Heart left ventricle (tissue), 16 donors: ENCODE results near the gene VPS37B. TPM values are rescaled to one million over a fixed set of nuclear protein-coding genes. Genes with fewer than 3 reads are reported as not detected.

ENCODE experiments used
- ATAC-seq, 4 donors: fragments of 200-7000 bp; cut with Tn5 transposase; one replicate each; pipeline ENCODE4 v1.9.1; 2020 to 2022; ENCODE audit warnings: moderate library complexity in 4 of 4, mild to moderate bottlenecking in 3 of 4, moderate number of reproducible peaks in 1 of 4
- DNase-seq, 5 donors: peaks; one replicate each; pipeline ENCODE4 v3.0.0-alpha.2; 2020
- H3K27ac ChIP-seq, 12 donors: fragments of 200-600 bp; sonication (generic) in 4 of 12; one replicate each; pipeline versions ENCODE4 v1.5.0 to v1.8.0; 2016 to 2022; ENCODE audit warnings: mild to moderate bottlenecking in 2 of 12
- H3K27me3 ChIP-seq, 9 donors: fragments of 200-600 bp; sonication (generic) in 2 of 9; one replicate each; pipeline versions ENCODE4 v1.5.1 to v1.8.0; 2016 to 2022; ENCODE audit warnings: mild to moderate bottlenecking in 3 of 9
- H3K36me3 ChIP-seq, 9 donors: fragments of 200-600 bp; sonication (generic) in 2 of 9; one replicate each; pipeline versions ENCODE4 v1.5.0 to v1.8.0; 2018 to 2022; ENCODE audit warnings: mild to moderate bottlenecking in 2 of 9
- H3K4me1 ChIP-seq, 12 donors: fragments of 200-600 bp; sonication (generic) in 4 of 12; one replicate each; pipeline versions ENCODE4 v1.5.0 to v1.8.0; 2016 to 2022; ENCODE audit warnings: mild to moderate bottlenecking in 3 of 12
- H3K4me3 ChIP-seq, 12 donors: fragments of 200-600 bp; sonication (generic) in 4 of 12; one replicate each; pipeline versions ENCODE4 v1.5.0 to v1.8.0; 2017 to 2022; ENCODE audit warnings: mild to moderate bottlenecking in 9 of 12, moderate library complexity in 4 of 12
- H3K9me3 ChIP-seq, 12 donors: fragments of 200-600 bp; sonication (generic) in 4 of 12; one replicate each; pipeline versions ENCODE4 v1.5.0 to v1.8.0; 2016 to 2022; ENCODE audit warnings: mild to moderate bottlenecking in 1 of 12
- CTCF ChIP-seq, 12 donors: fragments of 200-600 bp; sonication (generic) in 4 of 12; IDR thresholded peaks; one replicate each; pipeline versions ENCODE4 v1.5.0 to v1.8.0; 2018 to 2022; ENCODE audit warnings: antibody characterized with exemption in 12 of 12, mild to moderate bottlenecking in 5 of 12
- POLR2A ChIP-seq, 2 donors: fragments of 450-650 bp; IDR thresholded peaks; one replicate each; pipeline ENCODE4 v1.6.1; 2017; ENCODE audit warnings: antibody characterized with exemption in 2 of 2, mild to moderate bottlenecking in 2 of 2, moderate library complexity in 2 of 2
- WGBS, 4 donors: extraction: QIAGEN DNeasy Blood & Tissue Kit in 2 of 4; methylation state at CpG; one replicate each; pipeline versions ENCODE4 v1.1.5 to v1.1.7; 2013 to 2018; 5-methylcytosine and 5-hydroxymethylcytosine counted together
- intact Hi-C, 10 donors: fragments of 100-400 bp; cut with DNase I; formaldehyde crosslinking; loops; one replicate each; pipeline versions ENCODE4 v1.11.1 to v1.14.2; 2022
- polyA plus RNA-seq, 2 donors: library from polyadenylated mRNA; stranded (reverse); fragments of 200-250 nt; gene quantifications; one replicate each; pipeline ENCODE4 v1.2.3, GENCODE V29; 2013
- total RNA-seq, 9 donors: library from RNA; depleted of rRNA in 2 of 9; stranded (reverse); fragments of >200 nt in 2 of 9; fragmentation: NEBNext Ultra II Directional in 3 of 9; extraction: Animal tissue kit (Norgen Biotek cat#: 25700) in 3 of 9; gene quantifications; one replicate each; pipeline versions ENCODE4 v1.1.0 to v1.2.4, GENCODE V29; 2016 to 2023
- donor health status: ischemic (EF 13 %, LVEDD 7.1; RV severe dilation, severe dysfunction).
- donor health status: healthy with polysubstance abuse.
- donor health status: DM: no; HTN: yes; CAD: no.
- donor health status: DM: no; HTN: no; CAD: no.
- donor health status: ischemic (EF 25% LVEDD 6.9; RV normal size, moderate dysfunction).
- donor health status: ischemic (EF 25% LVEDD 5.7; RV mildly dilated, moderate dysfunction).
- donor health status: healthy.
- donor health status: DM: yes; HTN: yes; CAD: no.
- donor health status: ischemic (EF 35%, LVEDD 5.7; RV mildly dilated, moderate dysfunction).
- donor health status: nonischemic (EF 11% LVEDD 7.7; RV severe dilation, severe dysfunction).
- donor health status: DM: yes; HTN: yes; CAD: no.
- donor health status: PGD.
- donor health status: ischemic (EF 29% LVEDD 5.4; RV normal size, mild dysfunction).
- donor health status: nonischemic (EF 23%, LVEDD 6.1; RV moderate dilation, normal function).

The VPS37B gene
- total and polyA plus RNA-seq, 11 donors = 14.5 to 51.2 (median 21.7) TPM

DNA sequence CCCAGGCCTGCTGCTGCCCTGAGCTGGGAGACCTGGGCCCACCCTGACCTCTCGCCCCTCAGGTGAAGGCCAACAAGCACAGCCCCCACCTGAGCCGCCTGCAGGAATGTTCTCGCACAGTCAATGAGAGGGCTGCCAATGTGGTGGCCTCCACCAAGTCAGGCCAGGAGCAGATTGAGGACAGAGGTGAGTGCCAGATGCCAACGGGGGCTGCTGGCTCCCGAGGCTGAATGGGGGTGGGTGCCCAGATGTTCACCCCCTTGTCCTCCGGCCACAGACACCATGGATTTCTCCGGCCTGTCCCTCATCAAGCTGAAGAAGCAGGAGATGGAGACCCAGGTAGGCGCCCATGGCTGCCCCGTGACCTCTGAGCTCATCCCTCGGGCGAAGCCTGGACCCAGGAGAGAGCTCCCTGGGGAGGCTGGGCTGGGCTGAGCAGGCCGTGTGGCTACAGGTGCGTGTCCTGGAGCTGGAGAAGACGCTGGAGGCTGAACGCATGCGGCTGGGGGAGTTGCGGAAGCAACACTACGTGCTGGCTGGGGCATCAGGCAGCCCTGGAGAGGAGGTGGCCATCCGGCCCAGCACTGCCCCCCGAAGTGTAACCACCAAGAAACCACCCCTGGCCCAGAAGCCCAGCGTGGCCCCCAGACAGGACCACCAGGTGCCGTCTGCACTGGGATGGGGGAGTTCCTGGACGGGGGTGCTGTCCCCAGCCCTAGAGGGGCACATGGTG is 34.9 kb downstream of the VPS37B start:
- Histone ChIP-seq H3K36me3 (peaks cover 0 to 29% (median 9%) of the 10 kb centered on the region in 9 donors), H3K9me3 (no peaks in the 10 kb centered on the region), H3K27ac (peak overlapping the region in 8 of 12 donors; percentile 21 to 72 (median 57)), H3K27me3 (no peaks in the 10 kb centered on the region), H3K4me1 (peaks cover 0 to 53% (median 30%) of the 10 kb centered on the region in 12 donors), H3K4me3 (no peak overlapping the region)
- peak in 2 of 5 donors; percentile 22 to 63 for DNase-seq
- 81 to 89% (median 86%) methylated on average over 15 to 23 of the region's 23 CpGs for WGBS, 4 donors
- TF ChIP-seq CTCF (IDR thresholded peaks at IDR 0.05) (no peak), POLR2A (IDR thresholded peaks at IDR 0.05) (no peak)
- ATAC-seq = no peak
- intact Hi-C loops = loop anchor here (1.0 to 10.0 kb wide), 8 partner anchors 36 to 376 kb away; partner anchors contain the start of genes MPHOSPH9 (in 2 of the 10), MTRFR (in 2 of the 10) and VPS37B (in 2 of the 10)

- Histone ChIP-seq H3K27ac (peak overlapping the region in 9 of 12 donors; percentile 21 to 72 (median 49)), H3K36me3 (peaks cover 0 to 31% (median 13%) of the 10 kb centered on the region in 9 donors), H3K9me3 (no peaks in the 10 kb centered on the region), H3K4me1 (peaks cover 0 to 46% (median 24%) of the 10 kb centered on the region in 12 donors), H3K27me3 (no peaks in the 10 kb centered on the region), H3K4me3 (no peak overlapping the region)
- TF ChIP-seq CTCF (IDR thresholded peaks at IDR 0.05) (peak; percentile 83 to 95 (median 88)), POLR2A (IDR thresholded peaks at IDR 0.05) (no peak)
- WGBS, 4 donors = 32 to 62% (median 35%) methylated on average over 9 to 28 of the region's 28 CpGs
- peak; percentile 85 to 92 (median 87) for DNase-seq
- ATAC-seq = peak; percentile 56 to 80 (median 72)
- intact Hi-C loops = loop anchor here (1.0 to 10.0 kb wide), 7 partner anchors 37 to 377 kb away; partner anchors contain the start of genes MPHOSPH9 (in 2 of the 10), MTRFR (in 2 of the 10) and VPS37B (in 2 of the 10)
Measured at GRCh38 chr12:122860040-122860853, 35.7 kb downstream of the VPS37B start.

GRCh38 chr12:122859303-122860039 is 36.5 kb downstream of the VPS37B start:
- no peak for ATAC-seq
- peak overlapping the region in 3 of 12 donors; percentile 24 to 72 (median 68) for H3K27ac ChIP-seq
- WGBS, 4 donors = 84 to 90% (median 84%) methylated on average over 22 to 26 of the region's 26 CpGs
- TF ChIP-seq CTCF (IDR thresholded peaks at IDR 0.05) (no peak), POLR2A (IDR thresholded peaks at IDR 0.05) (no peak)
- no peak overlapping the region for H3K4me3 ChIP-seq
- intact Hi-C loops = loop anchor here (1.0 to 10.0 kb wide), 7 partner anchors 38 to 378 kb away; partner anchors contain the start of genes MPHOSPH9 (in 2 of the 10), MTRFR (in 2 of the 10) and VPS37B (in 2 of the 10)
- peaks cover 0 to 38% (median 20%) of the 10 kb centered on the region in 12 donors for H3K4me1 ChIP-seq
- no peaks in the 10 kb centered on the region for H3K9me3 ChIP-seq
- H3K27me3 ChIP-seq = no peaks in the 10 kb centered on the region
- peaks cover 0 to 32% (median 8%) of the 10 kb centered on the region in 9 donors for H3K36me3 ChIP-seq
- DNase-seq = peak in 3 of 5 donors; percentile 22 to 56 (median 23)
